GM21423 (cell line): Measurements from ENCODE around the gene TGM5.

Source experiments
- ATAC-seq: cut with Tn5 transposase; IDR thresholded peaks from one replicate; pipeline ENCODE4 v1.9.1; 2021; ENCODE audit warnings: mild to moderate bottlenecking, moderate library complexity; ENCODE audit not compliant: unreplicated experiment

Gene TGM5

GRCh38 chr15:43219929-43220928 is 46.5 kb downstream of the TGM5 start:
- ATAC-seq: no peak

GRCh38 chr15:43218908-43219706 is 47.6 kb downstream of the TGM5 start:
- no peak for ATAC-seq

DNA sequence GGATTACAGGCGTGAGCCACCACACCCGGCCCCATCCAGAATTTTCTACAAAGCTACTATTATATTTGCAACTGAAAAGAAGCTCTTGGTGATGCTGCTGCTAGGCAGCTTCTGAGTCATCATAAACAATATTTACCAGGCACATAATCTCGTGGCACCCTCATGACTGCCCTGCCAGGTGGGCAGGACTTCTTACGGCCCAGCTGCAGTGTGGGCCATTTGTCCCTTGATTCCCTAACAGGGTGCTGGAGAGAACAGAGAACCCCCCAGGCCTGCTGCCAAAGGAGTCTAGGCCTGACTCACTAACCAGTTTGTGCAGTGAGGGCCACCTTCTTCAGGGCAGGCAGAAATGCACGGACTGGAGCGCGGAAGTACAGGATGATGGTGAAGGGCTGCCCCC is 50.8 kb downstream of the TGM5 start:
- no peak for ATAC-seq

DNA sequence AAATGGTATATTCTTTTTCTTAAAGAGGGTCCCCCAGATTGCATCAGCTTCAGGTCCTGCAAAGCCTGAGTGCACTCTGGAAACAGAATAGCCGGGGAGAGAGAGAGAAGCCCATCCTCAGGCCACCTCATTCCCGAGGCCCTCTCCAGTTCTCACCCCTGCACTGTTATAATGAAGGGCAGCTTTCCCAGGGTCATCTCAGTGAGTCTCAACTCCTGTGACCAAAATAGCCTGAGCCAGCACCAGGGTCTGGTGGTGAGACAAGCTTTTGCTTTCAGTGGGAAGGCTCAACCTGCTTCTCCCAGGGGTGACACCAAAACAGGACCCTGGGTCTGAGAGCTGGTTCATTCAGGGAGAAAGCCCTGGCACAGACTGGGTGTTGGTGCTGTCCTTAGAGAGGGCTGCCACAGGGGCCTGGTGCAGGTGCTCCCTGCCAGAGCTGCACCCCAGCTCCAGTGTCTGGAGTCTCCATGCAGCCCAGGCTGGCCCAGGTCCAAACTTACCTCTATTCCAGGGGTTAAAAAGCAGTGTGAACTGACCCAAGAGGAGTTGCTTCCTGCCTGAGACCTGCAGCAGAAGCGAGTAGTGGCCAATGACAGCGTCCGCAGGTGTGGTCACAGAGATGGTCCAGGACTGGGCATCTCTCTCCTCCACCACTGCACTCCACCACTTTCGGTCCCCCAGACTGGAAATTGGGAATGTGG is 52.0 kb downstream of the TGM5 start:
- ATAC-seq: no peak

DNA sequence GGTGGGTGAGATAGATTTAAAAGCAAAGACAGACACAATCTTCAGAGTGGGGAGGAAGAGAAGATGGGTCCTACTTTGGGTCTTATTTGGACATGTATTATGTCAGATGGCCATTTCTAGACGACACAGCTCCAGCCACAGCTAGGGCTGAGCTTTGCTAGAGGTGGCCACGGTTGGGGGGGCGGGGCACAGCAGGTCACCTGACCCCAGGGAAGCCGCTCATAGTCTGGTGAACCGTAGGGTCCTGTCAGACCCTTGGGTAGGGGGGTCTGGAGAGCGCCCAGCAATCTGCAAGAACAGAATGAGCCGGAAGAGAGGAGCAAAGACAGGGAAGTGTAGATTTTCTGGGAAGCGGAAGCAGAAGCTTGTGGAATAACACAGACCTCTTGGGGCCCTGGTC is 52.6 kb downstream of the TGM5 start:
- ATAC-seq: no peak

DNA sequence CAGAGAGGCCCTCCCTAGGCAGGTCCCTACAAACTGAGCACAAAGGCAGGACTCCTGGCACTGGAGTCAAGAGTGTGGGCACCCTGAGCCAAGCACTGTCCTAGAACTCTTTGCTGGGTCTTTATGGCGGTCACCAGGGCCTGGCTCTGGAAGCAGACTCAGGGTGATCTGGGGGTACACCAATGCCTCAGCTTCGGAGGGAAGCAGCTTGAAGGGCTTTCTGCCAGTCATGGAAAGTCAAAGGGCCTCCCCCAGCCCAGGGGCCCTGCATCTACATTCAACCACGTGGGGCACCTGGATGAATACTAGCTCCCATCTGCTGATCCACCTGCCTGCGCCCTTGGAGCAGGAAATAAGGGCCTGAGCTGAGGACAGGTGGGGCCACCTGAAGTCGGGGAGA is 53.3 kb downstream of the TGM5 start:
- ATAC-seq: no peak

GRCh38 chr15:43212951-43213350 is 53.8 kb downstream of the TGM5 start:
- no peak for ATAC-seq

- no peak for ATAC-seq
Observed at GRCh38 chr15:43212299-43212698, 54.4 kb downstream of the TGM5 start.

- no peak for ATAC-seq
Observed at GRCh38 chr15:43211224-43211735, 55.4 kb downstream of the TGM5 start.

- no peak for ATAC-seq
Observed at GRCh38 chr15:43210807-43211206, 55.9 kb downstream of the TGM5 start.

DNA sequence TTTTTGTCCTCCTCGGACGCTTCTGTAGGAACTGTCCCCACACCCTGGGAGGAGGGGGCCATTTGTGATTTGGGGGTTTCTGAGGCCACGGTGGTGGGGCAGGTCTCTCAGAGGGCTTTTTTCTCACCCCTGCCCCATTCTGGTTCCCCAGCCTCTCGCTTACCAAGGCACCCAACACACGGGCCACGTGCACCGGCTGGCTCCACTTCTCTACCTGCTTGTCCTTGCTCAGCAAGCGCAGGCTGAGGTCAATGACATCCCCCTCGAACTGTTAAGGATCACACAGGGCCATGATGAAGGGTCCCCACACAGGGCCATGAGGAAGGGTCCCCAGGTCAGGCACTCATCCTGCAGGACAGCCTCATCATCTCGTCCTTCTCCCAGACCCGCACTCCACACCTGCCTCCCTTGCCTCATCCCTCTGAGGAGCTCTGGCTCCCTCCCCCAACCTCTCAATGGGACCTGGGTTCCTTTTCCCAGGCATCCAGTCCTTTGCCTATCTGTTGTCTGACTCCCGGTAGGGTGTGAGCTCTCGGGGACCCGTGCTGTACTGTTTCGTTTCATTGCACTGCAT is 56.5 kb downstream of the TGM5 start:
- ATAC-seq: no peak

DNA sequence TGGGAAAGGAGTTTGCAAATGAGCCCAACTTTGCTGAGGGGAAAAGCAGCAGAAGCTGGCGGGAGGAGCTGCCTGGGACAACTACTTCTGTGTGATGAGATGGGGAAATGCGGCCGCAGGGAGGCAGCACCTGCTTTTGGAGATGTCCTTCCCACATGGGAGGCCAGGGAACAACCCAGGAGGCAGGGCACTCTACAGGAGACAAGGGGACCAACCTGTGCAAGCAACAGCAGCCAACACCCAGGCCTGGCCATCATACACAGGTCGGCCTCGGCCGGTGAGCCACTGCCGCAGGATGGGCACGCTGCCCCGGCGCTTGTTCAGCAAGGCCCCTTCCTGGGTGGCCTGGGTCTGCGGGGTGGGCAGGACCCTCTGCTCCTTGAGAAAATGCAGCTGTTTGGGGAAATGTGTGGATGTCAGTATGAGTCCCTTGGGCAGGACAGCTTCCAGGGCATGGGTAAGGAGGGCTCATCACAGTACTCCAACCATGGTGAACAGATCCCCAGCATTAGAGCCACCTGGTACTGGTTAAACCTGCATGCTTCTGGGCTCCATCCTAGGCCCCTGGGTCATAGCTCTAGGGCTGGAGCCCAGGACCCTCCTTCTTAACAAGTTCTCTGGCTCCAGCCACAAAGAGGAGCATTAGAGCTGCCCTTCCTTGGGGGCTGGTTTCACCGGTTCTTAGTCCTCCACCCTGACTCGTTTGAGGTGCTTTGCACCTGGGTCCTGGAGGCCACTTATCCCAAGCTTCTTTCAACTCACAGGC is 57.5 kb downstream of the TGM5 start:
- ATAC-seq: no peak

GRCh38 chr15:43208052-43209002 is 58.4 kb downstream of the TGM5 start:
- no peak for ATAC-seq

GRCh38 chr15:43207024-43207423 is 59.7 kb downstream of the TGM5 start:
- ATAC-seq: no peak

DNA sequence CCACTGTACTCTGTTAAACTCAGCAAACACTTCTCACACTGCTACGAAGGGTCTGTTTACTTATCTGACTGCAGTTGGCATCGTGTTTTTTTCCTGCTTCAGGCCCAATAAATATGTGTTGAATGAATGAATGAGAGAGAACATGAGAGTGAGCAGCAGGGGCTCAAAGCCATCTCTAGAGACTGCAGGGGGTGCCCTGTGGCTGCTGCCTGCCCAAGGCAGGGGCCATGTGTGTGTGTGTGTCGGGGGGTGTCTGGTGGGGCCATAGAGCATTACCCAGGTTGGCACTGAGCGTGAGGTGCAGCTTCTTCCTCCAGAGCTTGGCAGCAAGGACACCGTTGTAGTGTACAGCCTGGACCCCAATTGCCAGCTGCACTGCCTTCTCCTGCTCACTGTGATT is 60.7 kb downstream of the TGM5 start:
- no peak for ATAC-seq

DNA sequence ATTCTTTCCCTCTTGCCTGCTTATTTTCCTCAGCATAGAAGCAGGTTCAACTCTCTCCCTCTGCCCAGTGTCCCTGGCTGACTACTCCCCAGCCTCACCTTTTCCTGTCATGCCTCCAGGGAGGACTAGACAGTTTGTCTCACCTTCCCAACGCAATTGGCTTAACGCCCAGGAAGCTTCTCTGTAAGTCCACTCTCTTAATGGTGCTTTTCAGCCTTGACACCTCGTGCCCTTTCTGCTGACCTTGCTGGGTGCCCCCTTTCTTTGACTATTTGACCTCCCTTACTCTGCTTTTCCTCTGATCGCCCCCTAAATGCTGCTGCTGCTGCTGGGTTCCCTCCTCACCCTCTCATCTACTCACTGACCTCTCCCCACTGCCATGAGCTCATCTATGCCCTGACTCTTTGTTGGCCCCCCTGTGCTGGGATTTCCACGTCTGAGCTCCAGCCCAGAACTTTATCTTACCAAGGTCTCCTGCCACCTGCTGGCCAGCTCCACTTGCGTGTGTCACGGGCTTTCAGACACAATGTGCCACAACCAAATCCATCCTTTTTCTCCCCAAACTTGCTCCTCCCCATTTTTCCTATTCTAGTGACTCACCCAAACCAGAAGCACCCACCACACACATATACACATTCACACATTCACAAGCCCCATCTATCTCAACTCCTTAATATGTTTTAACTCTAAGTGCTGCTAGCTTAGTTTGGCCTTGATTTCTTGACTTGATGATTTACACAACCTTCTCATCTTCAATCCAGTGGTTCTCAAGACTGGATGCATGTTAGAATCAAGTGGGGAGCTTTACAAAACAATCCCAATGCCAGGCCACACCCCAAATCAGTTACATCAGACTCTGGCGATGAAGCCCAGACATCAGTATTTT is 62.5 kb downstream of the TGM5 start:
- no peak for ATAC-seq

- ATAC-seq: no peak
Observed at GRCh38 chr15:43199945-43200488, 66.7 kb downstream of the TGM5 start.

DNA sequence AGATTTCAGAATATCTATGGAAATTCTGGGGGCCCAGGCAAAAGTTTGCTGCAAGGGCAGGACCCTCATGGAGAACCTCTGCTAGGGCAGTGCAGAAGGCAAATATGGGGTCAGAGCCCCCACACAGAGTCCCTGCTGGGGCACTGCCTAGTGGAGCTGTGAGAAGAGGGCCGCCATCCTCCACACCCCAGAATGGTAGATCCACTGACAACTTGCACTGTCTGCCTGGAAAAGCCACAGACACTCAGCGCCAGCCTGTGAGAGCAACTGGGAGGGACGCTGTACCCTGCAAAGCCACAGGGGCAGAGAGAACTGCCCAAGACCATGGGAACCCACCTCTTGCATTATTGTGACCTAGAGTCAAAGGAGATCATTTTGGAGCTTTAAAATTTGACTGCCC is 67.7 kb downstream of the TGM5 start:
- no peak for ATAC-seq
